ENCODE results near the gene HNRNPAB.

The HNRNPAB gene

GRCh38 chr5:178212241-178213002 is 8.1 kb downstream of the HNRNPAB start:
- TF ChIP-seq CTCF (IDR thresholded peaks at IDR 0.05) (no peak), ZFX (IDR thresholded peaks at IDR 0.05; ENCODE audit: borderline replicate concordance) (no peak)
- H3K27ac ChIP-seq: peak overlapping the region; percentile 53

GRCh38 chr5:178213003-178213461 is 8.7 kb downstream of the HNRNPAB start:
- peak overlapping the region; percentile 53 for H3K27ac ChIP-seq
- TF ChIP-seq CTCF (IDR thresholded peaks at IDR 0.05) (no peak), ZFX (IDR thresholded peaks at IDR 0.05; ENCODE audit: borderline replicate concordance) (no peak)

DNA sequence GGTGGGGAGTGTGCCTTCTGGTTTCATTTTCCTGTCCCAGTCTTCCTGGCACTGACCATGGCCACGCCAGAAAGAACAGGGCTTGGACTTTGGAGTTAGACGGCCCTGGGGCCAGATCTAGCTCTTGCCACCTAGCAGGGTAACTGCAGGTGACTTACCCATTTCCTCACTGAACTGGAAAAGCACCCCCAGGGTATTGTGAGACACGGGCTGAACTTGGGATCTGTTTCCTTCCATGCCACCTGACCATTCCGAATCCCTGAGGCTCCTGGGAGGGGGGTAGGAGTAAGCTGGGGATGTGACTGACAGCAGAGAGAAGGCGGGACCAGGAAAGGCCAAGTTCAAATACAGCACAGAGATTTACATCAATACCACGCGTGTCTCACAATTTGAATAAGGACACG is 9.4 kb downstream of the HNRNPAB start:
- TF ChIP-seq CTCF (IDR thresholded peaks at IDR 0.05) (no peak), ZFX (IDR thresholded peaks at IDR 0.05; ENCODE audit: borderline replicate concordance) (no peak)
- peak overlapping the region; percentile 53 for H3K27ac ChIP-seq

DNA sequence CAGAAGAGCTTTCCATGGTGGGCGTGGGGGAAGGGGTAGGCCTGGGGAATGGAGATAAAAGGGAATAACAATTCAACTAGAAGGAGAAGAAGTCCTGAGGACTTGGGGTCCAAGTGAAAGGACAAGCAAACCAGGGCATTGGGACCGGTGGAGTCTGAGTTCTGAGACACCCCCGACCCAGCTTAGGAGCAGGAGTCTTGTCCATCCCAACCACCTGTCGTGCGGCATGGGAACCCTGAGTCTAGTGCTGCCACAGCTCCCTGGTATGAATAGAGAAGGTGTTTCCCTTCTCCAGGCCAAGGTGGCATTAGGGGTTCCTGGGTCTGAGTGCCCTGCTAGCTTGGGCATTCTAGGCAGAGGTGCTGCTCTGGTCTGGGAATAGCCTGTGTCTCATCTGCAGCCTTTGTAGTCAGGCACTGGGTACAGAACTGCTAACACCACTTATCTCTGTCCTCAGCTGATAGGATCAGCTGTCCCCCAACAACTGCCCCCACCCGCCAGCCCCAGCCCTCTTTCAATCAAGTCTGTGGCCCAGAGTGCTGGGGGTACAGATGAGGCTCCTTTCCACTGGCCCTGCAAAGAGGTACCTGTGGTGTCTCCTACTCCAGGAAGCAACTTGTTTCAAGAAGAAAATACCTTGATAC is 9.9 kb downstream of the HNRNPAB start:
- TF ChIP-seq CTCF (IDR thresholded peaks at IDR 0.05) (no peak), ZFX (IDR thresholded peaks at IDR 0.05; ENCODE audit: borderline replicate concordance) (no peak)
- peak overlapping the region; percentile 53; the same call in 1 of the 2 replicates for H3K27ac ChIP-seq

DNA sequence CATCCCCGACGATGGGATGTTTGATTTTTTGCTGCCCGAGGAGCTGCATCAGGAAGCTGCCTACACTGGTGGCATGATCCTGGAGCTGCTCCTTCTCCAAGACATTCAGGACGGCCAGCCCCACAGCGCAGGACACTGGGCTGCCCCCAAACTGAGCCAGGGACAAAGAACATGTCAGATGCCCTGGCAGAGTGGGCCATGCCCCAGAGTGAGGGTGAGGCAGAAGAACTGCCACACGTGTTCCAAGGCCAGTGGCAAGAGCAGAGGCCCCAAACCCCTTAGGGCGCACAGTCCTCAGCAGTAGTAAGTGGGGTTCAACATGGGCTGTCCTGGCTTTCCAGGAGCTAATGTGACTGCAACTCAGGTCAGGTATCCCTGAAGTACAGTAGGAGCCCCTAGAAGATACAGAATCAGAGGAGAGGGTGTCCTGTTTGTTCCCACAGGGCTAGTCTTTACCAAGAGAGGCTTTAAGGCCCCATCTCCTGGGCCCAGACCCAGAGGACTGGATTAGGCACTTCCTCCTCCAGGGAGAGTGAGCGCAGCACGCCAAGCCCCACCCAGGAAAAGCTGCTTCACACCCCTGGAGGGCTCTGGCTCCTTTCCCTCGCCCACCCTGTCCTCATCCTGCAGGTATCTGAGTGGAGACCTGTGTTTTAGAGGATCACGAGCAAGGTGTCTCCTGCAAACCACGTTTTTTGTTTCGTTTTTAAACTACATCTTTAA is 11.1 kb downstream of the HNRNPAB start:
- TF ChIP-seq CTCF (IDR thresholded peaks at IDR 0.05): no peak
- no peak for TF ChIP-seq ZFX (IDR thresholded peaks at IDR 0.05; ENCODE audit: borderline replicate concordance)

DNA sequence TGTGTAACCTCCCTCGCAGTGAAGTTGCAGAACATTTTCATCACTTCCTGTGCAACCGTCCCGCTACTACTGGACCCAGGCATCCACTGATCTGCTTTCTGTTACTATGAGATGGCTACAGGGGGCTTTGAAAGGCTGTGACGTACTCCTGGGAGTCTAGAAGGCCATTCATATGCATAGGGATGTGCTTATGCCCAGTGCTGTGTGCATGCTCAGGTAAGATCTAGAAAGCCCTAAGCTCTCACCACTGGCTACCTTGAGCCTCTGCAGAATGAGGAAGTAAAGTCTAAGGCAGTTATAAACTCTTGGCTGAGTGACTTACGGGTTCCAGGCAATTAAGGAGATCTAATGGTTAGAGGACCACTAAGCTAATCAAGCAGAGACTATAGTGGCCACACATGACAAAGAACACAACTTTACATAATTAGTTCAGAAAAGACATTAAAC is 11.8 kb downstream of the HNRNPAB start:
- no peak overlapping the region for H3K27ac ChIP-seq

More for the DNA sequence above, 11.1 kb downstream of the HNRNPAB start:
- 0 out of 2 replicates have a peak overlapping the region, but pooled peaks have one; percentile 10 for H3K27ac ChIP-seq

More for the DNA sequence above, 11.8 kb downstream of the HNRNPAB start:
- TF ChIP-seq ZFX (IDR thresholded peaks at IDR 0.05; ENCODE audit: borderline replicate concordance) (no peak), CTCF (IDR thresholded peaks at IDR 0.05) (no peak)

Data from 22Rv1 (cell line).